ENCODE results near the gene FOXP1.

The FOXP1 gene

GRCh38 chr3:71095511-71096291 lies 487.8 kb downstream of the FOXP1 start:
- ATAC-seq = no peak
- TF ChIP-seq CSRNP3 (CRISPR knock-in tag; IDR thresholded peaks at IDR 0.05) = no peak
- TF ChIP-seq GLIS3 (CRISPR knock-in tag; IDR thresholded peaks at IDR 0.05) = no peak
- TF ChIP-seq ZC3H10 (CRISPR knock-in tag; IDR thresholded peaks at IDR 0.05) = no peak
- TF ChIP-seq TSHZ2 (CRISPR knock-in tag; IDR thresholded peaks at IDR 0.05) = no peak
- no peak for TF ChIP-seq ZFP30 (CRISPR knock-in tag; IDR thresholded peaks at IDR 0.05)
- no peak for TF ChIP-seq ISL1 (CRISPR knock-in tag; IDR thresholded peaks at IDR 0.05)

GRCh38 chr3:71094658-71095209 lies 488.8 kb downstream of the FOXP1 start:
- no peak for ATAC-seq
- TF ChIP-seq ZC3H10 (CRISPR knock-in tag; IDR thresholded peaks at IDR 0.05) (no peak), PPARA (CRISPR knock-in tag; IDR thresholded peaks at IDR 0.05; ENCODE audit: borderline replicate concordance) (no peak), ZNF565 (CRISPR knock-in tag; conservative IDR thresholded peaks at IDR 0.05; ENCODE audit: low read depth) (no peak), TSHZ2 (CRISPR knock-in tag; IDR thresholded peaks at IDR 0.05) (no peak), OSR1 (CRISPR knock-in tag; IDR thresholded peaks at IDR 0.05) (no peak), ESRRG (CRISPR knock-in tag; IDR thresholded peaks at IDR 0.05) (no peak), CSDC2 (CRISPR knock-in tag; IDR thresholded peaks at IDR 0.05) (no peak), POU6F1 (CRISPR knock-in tag; IDR thresholded peaks at IDR 0.05; ENCODE audit: borderline replicate concordance, low read depth) (no peak), ZNF8 (CRISPR knock-in tag; IDR thresholded peaks at IDR 0.05) (no peak), BACH2 (CRISPR knock-in tag; IDR thresholded peaks at IDR 0.05; ENCODE audit: borderline replicate concordance) (no peak), PATZ1 (CRISPR knock-in tag; IDR thresholded peaks at IDR 0.05; ENCODE audit: borderline replicate concordance) (no peak), TOX (CRISPR knock-in tag; IDR thresholded peaks at IDR 0.05; ENCODE audit: borderline replicate concordance) (no peak), ISL1 (CRISPR knock-in tag; IDR thresholded peaks at IDR 0.05) (no peak), RARB (CRISPR knock-in tag; IDR thresholded peaks at IDR 0.05) (no peak), TCF4 (CRISPR knock-in tag; IDR thresholded peaks at IDR 0.05; ENCODE audit: borderline replicate concordance) (no peak), ZFP30 (CRISPR knock-in tag; IDR thresholded peaks at IDR 0.05) (no peak), SNAI2 (CRISPR knock-in tag; IDR thresholded peaks at IDR 0.05) (no peak)

Measured in SK-N-SH treated with all-trans-retinoic acid at 6 μM for 48 hours (cell line).